Measurements from ENCODE around the gene WIPF2. TPM values are rescaled to one million over a fixed set of nuclear protein-coding genes. Genes with fewer than 3 reads are reported as not detected.

The WIPF2 gene
- total RNA-seq, 3 donors from 2014 or later (not counting 1 experiment from before 2014, with no cell fraction given): 43.2 to 47.4 (median 43.9) TPM

DNA sequence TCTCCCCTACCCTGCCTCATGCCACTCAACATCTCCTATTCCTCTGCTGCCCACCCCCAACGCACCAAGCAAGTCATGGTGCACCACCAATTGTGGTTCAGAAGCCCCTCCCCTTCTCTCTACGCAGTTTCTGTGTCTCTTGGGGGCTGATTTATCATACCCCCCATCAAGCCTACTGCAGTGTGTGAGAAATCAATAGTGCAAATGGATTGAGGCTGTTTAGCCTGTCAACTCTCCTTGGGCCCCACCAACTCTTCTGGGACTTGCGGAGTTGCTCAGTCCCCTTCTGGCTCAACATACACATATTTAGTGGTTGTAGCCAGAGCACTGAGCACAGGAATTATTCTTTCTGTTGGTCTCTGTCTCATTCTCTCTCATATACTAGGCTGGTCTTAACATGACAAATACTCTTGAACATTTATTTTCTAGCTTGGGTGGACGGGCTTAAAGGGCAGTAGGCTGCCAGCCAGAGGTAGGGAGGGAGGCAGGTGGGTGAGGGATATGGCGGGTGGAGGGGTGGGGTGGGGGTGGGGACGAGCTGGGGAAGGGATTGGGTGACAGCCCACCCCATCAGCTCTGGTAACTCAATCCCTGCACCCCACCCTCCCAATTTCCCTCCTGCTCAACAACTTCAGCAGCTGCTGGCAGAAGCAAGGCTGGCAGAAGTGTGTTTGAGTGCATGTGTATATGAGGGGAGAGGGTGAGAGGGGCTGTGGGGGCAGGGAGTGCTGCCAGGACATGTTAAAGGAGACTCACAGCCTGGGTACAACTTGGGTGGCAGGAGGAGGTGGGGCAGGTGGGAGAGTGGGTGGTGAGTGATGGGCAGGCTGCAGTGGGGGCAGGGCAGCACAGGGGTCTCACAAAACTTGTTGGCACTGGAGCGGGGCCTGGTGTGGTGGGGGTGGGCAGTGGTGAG, 94.8 kb downstream of the WIPF2 start:
- Histone ChIP-seq H3K4me1 (ENCODE audit: control insufficient read depth, insufficient read depth, low read length) (peaks cover 93% of the 10 kb centered on the region), H3K4me3 (ENCODE audit: low read length) (no peak overlapping the region), H3K36me3 (ENCODE audit: control insufficient read depth, insufficient read depth, low read length) (no peaks in the 10 kb centered on the region), H3K27ac (ENCODE audit: low read length) (no peak overlapping the region), H3K27me3 (ENCODE audit: control insufficient read depth, insufficient read depth, low read length) (no peaks in the 10 kb centered on the region), H3K9me3 (ENCODE audit: control insufficient read depth, insufficient read depth, low read length) (no peaks in the 10 kb centered on the region)
- H3K27me3 Mint-ChIP-seq (ENCODE audit: low read depth in 2 of 2): no peaks in the 10 kb centered on the region
- intact Hi-C loops (cut with micrococcal nuclease): no loop called here
- no peak for DNase-seq
- no peak for ATAC-seq
- peaks cover 52 to 79% of the 10 kb centered on the region in 2 donors for H3K4me1 Mint-ChIP-seq
- WGBS (ENCODE audit: insufficient coverage): 95% methylated on average over 3 of the region's 7 CpGs
- peak overlapping the region; percentile 69 to 78 for H3K27ac Mint-ChIP-seq
- TF ChIP-seq, protein P1, sequence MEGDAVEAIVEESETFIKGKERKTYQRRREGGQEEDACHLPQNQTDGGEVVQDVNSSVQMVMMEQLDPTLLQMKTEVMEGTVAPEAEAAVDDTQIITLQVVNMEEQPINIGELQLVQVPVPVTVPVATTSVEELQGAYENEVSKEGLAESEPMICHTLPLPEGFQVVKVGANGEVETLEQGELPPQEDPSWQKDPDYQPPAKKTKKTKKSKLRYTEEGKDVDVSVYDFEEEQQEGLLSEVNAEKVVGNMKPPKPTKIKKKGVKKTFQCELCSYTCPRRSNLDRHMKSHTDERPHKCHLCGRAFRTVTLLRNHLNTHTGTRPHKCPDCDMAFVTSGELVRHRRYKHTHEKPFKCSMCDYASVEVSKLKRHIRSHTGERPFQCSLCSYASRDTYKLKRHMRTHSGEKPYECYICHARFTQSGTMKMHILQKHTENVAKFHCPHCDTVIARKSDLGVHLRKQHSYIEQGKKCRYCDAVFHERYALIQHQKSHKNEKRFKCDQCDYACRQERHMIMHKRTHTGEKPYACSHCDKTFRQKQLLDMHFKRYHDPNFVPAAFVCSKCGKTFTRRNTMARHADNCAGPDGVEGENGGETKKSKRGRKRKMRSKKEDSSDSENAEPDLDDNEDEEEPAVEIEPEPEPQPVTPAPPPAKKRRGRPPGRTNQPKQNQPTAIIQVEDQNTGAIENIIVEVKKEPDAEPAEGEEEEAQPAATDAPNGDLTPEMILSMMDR (IDR thresholded peaks at IDR 0.05): no peak
- H3K4me3 Mint-ChIP-seq: no peak overlapping the region
- no peaks in the 10 kb centered on the region for H3K9me3 Mint-ChIP-seq
- H3K36me3 Mint-ChIP-seq: no peaks in the 10 kb centered on the region

DNA sequence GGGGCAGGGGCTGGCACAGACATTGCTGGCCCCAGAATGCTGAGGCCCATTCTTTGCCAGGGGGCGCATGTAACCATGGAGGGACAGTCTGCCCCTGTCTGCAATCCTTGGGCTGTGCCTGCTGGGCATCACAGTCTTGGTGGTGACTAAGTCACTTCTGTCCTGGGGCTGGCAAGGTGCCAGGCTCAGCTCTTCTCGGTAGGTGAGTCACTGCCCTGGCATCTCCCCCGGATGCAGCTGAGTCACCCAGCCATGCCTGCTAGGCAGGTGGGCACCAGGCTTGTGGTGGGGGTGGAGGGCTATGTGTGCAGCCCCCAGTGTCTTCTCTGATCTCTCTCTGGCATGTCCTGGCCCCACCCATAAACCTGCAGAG, 95.5 kb downstream of the WIPF2 start:
- 29% methylated on average over 3 of the region's 3 CpGs for WGBS (ENCODE audit: insufficient coverage)
- peaks cover 59 to 83% of the 10 kb centered on the region in 2 donors for H3K4me1 Mint-ChIP-seq
- no peak overlapping the region for H3K4me3 ChIP-seq (ENCODE audit: low read length)
- no peaks in the 10 kb centered on the region for H3K27me3 ChIP-seq (ENCODE audit: control insufficient read depth, insufficient read depth, low read length)
- TF ChIP-seq, protein P1 (IDR thresholded peaks at IDR 0.05): no peak
- no peaks in the 10 kb centered on the region for H3K36me3 Mint-ChIP-seq
- H3K4me3 Mint-ChIP-seq: no peak overlapping the region
- ATAC-seq: peak; percentile 22 to 44 (median 28)
- intact Hi-C loops (cut with micrococcal nuclease): no loop called here
- H3K36me3 ChIP-seq (ENCODE audit: control insufficient read depth, insufficient read depth, low read length): no peaks in the 10 kb centered on the region
- peak; percentile 72 to 91 for DNase-seq
- no peaks in the 10 kb centered on the region for H3K27me3 Mint-ChIP-seq (ENCODE audit: low read depth in 2 of 2)
- H3K27ac ChIP-seq (ENCODE audit: low read length): no peak overlapping the region
- no peaks in the 10 kb centered on the region for H3K9me3 Mint-ChIP-seq
- peak overlapping the region; percentile 69 to 78 for H3K27ac Mint-ChIP-seq
- H3K4me1 ChIP-seq (ENCODE audit: control insufficient read depth, insufficient read depth, low read length): peaks cover 93% of the 10 kb centered on the region
- no peaks in the 10 kb centered on the region for H3K9me3 ChIP-seq (ENCODE audit: control insufficient read depth, insufficient read depth, low read length)

DNA sequence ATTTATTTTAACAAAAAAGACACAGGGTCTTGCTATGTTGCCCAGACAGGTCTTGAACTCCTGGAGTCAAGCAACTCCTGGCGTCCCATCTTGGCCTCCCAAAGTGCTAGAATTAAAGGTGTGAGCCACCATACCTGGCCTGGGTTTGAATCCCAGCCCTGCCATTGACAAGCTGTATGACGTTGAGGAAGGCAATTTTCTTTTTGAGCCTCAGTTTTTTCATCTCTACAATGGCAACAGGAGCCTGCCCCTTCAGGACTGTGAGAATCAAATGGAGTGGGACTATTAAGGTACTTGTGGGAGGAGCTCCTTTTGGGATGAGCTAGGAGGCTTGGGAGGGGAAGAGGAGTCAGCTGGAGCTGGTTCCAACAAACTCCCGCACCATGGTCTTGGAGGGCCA, 96.1 kb downstream of the WIPF2 start:
- Histone ChIP-seq H3K27me3 (ENCODE audit: control insufficient read depth, insufficient read depth, low read length) (no peaks in the 10 kb centered on the region), H3K4me3 (ENCODE audit: low read length) (no peak overlapping the region), H3K36me3 (ENCODE audit: control insufficient read depth, insufficient read depth, low read length) (no peaks in the 10 kb centered on the region), H3K9me3 (ENCODE audit: control insufficient read depth, insufficient read depth, low read length) (no peaks in the 10 kb centered on the region), H3K4me1 (ENCODE audit: control insufficient read depth, insufficient read depth, low read length) (peaks cover 93% of the 10 kb centered on the region), H3K27ac (ENCODE audit: low read length) (no peak overlapping the region)
- no peak for ATAC-seq
- peaks cover 65 to 83% of the 10 kb centered on the region in 2 donors for H3K4me1 Mint-ChIP-seq
- 91% methylated on average over 3 of the region's 3 CpGs for WGBS (ENCODE audit: insufficient coverage)
- H3K36me3 Mint-ChIP-seq: no peaks in the 10 kb centered on the region
- no peaks in the 10 kb centered on the region for H3K27me3 Mint-ChIP-seq (ENCODE audit: low read depth in 2 of 2)
- peak in 1 of 2 donors; percentile 11 for DNase-seq
- H3K9me3 Mint-ChIP-seq: no peaks in the 10 kb centered on the region
- TF ChIP-seq, protein P1 (IDR thresholded peaks at IDR 0.05): no peak
- H3K4me3 Mint-ChIP-seq: no peak overlapping the region
- peak overlapping the region; percentile 69 to 78 for H3K27ac Mint-ChIP-seq
- intact Hi-C loops (cut with micrococcal nuclease): no loop called here
